PC-3 (cell line): Measurements from ENCODE around the gene SIPA1.

Source experiments
- EZH2 ChIP-seq: fragments of 300-600 bp; sonication (generic); IDR thresholded peaks from one replicate; pipeline ENCODE4 v1.6.1; 2017; ENCODE audit warnings: antibody characterized with exemption, mild to moderate bottlenecking, low read length; ENCODE audit not compliant: unreplicated experiment
- EZH2phosphoT487 ChIP-seq: fragments of 300-600 bp; sonication (generic); IDR thresholded peaks from 2 replicates; pipeline ENCODE4 v1.6.1; 2018; ENCODE audit warnings: mild to moderate bottlenecking, antibody characterized with exemption, low read length, borderline replicate concordance
- TF ChIP-seq, protein P1 (sequence below): fragments of 300-600 bp; sonication (generic); conservative IDR thresholded peaks from 2 replicates; pipeline ENCODE4 v1.5.1; 2017; ENCODE audit warnings: antibody characterized with exemption, low read depth, mild to moderate bottlenecking, low read length

DNA sequence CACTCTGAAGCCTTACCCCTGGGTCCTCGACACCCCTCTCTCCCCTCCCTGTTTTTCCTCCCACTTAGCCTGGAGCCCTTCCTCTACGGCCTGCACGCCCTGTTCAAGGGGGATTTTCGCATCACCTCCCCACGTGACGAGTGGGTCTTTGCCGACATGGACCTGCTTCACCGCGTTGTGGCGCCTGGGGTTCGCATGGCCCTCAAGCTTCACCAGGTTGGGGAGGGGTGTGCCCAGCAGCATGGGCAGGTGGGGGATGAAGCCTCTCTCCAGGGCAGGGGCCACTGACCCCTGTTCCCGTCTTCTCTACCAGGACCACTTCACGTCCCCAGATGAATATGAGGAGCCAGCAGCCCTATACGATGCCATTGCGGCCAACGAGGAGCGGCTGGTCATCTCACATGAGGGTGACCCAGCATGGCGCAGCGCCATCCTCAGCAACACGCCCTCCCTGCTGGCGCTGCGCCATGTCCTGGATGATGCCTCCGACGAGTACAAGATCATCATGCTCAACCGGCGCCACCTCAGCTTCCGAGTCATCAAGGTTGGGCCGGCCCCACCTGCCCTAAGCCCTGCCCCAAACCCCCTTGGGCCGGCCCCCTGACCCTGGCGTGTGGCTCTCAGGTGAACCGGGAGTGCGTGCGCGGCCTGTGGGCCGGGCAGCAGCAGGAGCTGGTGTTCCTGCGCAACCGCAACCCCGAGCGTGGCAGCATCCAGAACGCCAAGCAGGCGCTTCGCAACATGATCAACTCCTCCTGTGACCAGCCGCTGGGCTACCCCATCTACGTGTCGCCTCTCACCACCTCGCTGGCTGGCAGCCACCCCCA is 2.8 kb upstream of the SIPA1 start:
- TF ChIP-seq, protein P1, sequence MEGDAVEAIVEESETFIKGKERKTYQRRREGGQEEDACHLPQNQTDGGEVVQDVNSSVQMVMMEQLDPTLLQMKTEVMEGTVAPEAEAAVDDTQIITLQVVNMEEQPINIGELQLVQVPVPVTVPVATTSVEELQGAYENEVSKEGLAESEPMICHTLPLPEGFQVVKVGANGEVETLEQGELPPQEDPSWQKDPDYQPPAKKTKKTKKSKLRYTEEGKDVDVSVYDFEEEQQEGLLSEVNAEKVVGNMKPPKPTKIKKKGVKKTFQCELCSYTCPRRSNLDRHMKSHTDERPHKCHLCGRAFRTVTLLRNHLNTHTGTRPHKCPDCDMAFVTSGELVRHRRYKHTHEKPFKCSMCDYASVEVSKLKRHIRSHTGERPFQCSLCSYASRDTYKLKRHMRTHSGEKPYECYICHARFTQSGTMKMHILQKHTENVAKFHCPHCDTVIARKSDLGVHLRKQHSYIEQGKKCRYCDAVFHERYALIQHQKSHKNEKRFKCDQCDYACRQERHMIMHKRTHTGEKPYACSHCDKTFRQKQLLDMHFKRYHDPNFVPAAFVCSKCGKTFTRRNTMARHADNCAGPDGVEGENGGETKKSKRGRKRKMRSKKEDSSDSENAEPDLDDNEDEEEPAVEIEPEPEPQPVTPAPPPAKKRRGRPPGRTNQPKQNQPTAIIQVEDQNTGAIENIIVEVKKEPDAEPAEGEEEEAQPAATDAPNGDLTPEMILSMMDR: no peak
- no peak for TF ChIP-seq EZH2
- no peak for TF ChIP-seq EZH2phosphoT487
